SHP77 (cell line): ENCODE results near the gene MEX3D.
A peak's percentile ranks its signal among the peaks of the same experiment; 100 is the strongest.

Experiments
- DNase-seq, 2 experiments: peaks; one replicate each; lab custom pipeline; 2025; lab: John Stamatoyannopoulos, UW

MEX3D gene

DNA sequence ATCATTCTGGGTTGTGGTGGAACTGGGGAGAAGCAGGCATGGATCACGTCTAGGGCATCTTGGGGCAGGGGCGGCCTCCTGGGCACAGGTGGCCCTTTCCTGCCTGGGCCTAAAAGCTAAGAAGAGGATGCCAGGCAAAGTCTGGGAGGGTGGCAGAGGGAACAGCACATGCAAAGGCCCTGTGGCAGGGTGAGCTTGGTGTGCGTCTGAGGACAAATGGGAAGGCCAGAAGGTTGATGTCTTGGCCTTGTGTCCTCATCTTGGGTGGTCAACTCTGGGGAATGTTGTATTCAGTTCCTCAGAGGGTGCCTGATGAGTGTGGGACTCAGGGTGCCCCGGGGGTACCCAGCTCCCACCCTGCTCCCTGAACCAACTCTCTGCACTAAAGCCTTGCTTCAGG lies 49.7 kb downstream of the MEX3D start:
- DNase-seq: no peak

DNA sequence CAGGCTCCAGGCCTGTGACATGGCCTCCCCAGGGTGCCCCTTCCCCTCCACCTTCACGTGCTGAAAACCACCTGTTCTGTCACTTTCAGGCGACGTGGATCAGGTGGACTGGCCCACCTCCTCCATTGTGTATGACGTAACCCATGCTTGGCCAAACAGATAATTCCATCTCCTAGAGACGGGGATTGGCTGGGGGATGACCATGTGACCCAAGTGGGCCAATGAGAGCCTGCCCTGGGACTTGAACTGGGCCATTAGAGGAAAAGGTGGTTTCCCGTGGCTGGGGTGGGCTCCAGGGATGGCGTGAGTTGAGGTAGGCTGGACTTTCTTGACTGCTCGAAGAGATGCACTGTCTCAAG lies 51.8 kb downstream of the MEX3D start:
- DNase-seq: no peak

DNA sequence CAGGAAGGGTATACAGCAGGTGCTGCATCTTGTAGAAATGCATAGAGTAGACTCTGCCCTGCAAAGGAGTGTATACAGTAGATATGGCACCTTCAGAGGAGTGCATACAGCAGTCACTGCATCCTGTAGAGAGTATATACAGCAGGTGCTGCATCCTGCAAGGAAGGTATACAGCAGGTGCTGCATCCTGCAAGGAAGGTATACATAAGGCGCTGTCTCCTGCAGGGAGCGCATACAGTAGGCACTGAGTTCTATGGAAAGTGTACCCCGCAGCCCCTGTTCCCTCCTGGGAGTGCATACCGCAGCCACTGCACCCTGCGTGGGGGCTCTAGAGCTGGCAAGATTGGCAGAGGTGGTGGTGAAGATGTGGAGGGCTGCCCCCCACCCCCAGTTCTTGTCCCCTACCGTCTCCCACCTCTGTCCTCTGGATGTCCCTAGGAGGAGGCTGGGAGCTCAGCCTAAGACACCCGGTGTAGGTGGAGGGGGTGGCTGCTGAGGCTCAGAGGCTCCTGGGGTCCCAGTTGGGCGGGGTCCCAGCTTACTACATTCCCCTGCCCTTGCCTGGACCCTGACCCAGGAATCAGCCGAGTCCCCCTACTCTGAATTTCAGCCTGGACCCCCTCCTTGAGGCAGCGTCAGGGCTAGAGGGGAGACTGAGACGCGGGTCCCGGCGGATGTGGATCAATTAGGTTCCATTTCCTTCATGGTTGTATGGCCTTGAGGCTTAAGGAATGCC lies 53.0 kb downstream of the MEX3D start:
- no peak for DNase-seq

DNA sequence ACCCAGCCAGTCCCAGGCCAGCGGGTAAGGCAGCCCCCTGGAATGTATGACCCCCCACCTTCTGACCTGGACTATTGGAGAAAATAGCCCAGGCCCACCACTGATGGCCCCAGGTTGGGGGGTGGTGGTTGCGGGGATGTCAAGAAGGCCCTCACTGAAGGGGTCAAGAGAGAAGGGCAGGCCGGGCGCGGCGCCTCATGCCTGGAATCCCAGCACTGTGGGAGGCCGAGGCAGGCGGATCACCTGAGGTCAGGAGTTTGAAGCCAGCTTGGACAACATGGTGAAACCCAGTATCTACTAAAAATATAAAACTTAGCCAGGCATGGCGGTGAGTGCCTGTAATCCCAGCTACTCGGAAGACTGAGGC lies 53.8 kb downstream of the MEX3D start:
- no peak for DNase-seq

DNA sequence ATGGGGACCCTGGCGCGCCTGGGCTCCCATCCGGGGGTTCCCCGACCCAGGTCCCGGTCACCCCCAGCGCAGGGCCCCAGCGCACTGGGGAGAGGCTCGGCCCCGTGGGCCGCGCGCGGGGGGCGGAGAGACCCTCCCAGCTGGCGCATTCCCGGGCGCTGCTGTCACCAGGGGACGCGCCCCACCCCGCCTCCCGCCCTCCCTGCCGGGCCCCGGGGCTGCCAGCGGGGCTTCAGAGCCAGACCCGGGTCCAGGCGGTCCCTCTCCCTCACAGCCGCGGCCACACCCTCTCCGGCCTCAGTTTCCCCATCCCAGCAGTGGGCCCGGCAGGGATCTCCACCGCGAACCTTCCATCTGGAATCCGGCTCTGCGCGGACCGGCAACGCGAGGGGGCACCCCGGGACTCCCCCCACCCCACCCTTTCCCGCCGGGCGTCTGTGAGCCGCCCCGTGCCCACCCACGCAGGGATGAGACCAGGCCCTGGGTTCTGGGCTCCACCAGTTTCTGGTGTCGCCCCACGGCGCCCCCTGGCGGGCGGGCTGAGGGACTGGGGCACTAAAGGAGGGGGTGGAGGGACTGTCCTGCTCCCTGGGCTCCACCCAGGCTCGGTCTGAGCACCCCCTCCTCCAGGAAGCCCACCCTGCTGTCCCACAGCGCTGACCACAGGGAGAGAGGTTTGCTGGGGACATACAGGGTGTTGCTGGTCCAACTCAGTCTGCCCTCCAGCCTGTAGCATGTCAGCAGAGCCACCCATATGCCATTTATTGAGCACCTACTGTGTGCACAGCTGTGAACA lies 54.4 kb downstream of the MEX3D start:
- no peak for DNase-seq

DNA sequence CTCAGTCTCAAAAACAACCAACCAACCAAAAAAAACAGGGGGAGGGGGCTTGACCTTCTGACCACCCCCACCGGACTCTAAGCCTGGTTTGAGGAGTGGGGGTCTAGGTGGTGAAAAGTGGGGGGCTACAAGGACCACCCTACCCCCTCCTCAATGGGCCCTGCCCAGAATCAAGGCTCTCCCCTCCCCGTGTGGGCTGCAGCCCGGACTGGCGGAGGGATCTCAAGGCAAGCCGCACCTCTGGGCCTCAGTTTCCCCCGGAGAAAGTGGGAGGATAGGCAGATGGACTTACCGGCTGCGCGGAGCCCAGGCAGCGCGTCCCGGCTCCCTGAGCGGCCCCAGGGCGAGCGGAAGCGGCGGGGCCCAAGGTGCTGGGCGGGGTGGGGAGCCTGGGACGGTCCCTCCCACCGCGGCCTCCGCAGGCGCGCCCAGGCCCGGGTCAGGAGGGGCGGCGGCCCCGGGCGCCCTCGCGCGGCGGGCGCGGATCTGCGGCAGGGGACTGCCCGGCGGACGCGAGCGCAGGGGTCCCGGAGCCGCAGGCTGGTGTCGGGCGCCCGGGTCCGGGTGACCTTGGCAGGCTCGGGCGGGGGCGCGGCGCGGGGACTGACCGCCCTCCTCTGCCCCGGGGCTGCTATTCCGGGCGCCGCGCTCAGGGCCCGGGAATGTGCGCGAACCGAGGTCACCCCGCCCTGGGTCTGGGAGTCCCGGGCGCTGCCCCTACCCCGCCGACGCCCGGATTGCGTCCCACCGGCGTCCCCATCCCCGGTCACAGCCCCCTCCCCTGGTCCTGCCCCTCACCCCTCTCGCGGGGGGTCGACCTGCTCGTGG lies 55.2 kb downstream of the MEX3D start, which contains the start of gene ADAMTSL5:
Gene ADAMTSL5, minus strand, starts transcription at position 349 of the 828 bp plus-strand sequence. CDS start 2,076 bp downstream, outside the sequence.
- DNase-seq: no peak

DNA sequence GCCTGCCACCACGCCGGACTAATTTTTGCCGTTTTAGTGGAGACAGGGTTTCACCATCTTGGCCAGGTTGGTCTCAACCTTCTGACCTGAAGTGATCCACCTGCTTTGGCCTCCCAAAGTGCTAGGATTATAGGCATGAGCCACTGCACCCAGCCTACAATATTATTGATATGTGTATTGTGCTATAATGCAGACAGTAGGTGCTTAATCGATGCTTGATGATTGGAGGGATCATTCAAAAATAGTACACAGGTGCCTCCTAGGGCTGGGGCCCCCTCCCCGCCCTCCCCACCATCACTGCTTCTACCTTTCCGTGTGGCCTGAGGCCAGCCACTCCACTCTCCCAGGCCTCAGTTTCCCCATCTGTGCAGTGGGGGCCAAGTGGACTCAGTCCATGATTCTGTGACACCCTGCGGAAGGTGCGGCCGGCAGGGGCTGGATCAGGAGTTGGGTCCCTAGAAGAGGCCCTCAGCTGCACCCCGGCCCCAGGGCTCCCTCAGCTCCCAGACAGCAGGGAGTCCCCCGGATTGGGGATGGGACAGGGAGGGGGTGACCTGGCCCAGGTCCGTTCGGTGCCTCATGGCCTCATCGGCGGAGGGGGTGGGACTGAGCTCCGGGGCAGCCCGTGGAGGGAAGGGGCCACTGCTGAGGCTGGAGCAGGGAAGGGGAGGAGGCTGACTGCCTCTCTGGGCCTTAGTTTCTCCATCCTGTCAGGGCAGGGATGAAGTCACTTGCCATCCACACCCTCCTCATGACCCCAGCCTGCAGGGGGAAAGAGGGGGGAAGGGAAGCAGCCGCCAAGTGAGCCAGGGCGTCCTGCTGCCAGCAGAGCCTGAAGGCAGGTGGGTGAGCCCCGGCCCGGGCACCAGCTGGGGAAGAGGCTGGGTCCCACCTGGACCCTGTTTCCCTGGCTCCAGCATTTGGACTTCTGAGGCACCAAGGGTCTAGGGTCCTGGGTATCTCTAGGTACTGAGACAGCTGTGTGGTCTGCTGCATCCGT lies 56.5 kb downstream of the MEX3D start:
- no peak for DNase-seq

DNA sequence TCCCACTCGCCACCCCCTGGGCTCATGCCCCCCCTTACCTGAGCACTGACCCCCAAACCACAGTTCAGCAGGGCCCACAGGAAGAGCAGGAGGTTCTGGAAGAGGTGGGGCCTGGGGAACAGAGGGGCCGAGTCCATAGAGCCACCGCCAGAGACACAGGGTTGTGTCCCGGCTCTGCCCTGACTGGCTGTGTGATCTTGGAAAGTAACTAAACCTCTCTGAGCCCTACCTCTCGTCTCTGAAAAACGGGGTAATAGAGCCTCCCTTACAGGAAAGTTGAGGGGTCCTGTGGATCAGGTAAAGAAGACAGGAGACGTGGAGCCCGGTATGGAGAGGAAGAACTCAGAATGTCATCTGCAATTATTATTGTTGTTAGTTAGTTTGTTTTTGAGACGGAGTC lies 57.3 kb downstream of the MEX3D start:
- DNase-seq: no peak

DNA sequence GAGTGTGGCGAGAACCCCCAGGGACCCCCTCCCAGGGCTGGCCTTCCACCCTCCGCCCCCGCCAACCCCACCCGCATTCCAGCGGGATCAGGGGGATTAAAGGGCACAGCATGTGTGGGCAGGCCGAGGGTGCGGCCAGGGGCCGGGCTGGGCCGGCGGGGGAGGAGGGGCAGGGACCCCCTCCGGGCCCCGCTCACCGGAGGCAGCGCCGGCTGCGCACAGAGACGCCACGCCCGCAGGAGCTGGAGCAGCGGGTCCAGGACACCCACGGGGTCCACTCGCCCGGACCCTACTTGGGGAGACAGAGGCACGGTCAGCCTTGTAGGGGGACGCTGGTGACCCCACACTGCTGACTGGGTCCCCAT lies 57.7 kb downstream of the MEX3D start:
- no peak for DNase-seq

DNA sequence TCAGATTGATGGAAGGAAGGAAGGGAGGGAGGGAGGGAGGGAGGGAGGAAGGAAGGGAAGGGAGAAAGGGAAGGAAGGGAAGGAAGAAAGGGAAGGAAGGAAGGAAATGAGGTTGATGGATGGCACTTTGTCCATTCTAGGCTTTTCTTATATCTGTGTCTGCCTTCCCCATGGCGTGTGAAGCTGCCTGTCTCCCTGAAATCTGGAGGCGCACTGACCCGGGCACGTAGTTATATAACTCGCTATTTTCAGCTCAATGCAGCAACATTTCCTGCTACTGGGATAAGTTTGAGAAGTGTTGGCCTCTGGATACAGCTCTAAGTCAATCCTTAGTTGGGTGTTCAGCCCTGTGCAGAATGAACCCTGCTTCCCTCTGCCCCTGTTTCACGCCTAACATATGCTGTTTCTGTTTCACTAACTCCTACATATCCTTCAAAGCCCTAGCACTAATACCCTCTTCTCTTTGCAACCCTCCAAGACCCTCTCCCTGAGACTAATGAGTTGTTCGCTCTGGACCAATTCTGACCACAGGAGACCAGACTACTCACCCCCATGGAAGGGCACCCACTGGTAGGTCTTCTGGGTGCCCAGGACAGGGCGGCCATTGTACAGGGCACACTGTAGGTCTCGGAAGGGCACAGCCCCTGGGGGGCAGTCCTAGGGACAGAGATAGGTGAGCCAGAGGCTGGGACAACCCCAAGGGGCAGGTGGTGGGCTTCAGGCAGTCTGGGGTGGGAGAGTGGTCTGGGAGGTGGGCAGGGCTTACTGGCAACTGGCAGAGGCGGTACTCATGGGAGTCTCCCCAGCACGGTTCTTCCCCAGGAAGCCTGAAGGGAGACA lies 58.3 kb downstream of the MEX3D start:
- no peak for DNase-seq

DNA sequence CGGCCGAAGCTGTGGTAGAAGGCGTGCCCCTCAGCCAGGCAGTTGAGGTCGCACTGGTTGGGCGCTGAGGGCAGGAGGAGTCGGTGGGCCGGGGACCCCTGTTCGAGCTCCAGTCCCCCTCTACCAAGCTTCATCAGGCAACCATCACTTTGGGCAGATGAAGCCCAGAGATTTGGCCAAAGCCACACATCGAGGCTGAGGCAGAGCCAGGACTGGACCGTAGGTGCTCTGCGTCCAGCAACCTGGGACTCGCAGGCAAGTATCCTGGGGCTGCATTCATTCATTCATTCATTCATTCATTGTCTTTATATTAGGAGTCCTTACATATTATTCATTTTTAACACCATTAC lies 59.6 kb downstream of the MEX3D start:
- DNase-seq: no peak

DNA sequence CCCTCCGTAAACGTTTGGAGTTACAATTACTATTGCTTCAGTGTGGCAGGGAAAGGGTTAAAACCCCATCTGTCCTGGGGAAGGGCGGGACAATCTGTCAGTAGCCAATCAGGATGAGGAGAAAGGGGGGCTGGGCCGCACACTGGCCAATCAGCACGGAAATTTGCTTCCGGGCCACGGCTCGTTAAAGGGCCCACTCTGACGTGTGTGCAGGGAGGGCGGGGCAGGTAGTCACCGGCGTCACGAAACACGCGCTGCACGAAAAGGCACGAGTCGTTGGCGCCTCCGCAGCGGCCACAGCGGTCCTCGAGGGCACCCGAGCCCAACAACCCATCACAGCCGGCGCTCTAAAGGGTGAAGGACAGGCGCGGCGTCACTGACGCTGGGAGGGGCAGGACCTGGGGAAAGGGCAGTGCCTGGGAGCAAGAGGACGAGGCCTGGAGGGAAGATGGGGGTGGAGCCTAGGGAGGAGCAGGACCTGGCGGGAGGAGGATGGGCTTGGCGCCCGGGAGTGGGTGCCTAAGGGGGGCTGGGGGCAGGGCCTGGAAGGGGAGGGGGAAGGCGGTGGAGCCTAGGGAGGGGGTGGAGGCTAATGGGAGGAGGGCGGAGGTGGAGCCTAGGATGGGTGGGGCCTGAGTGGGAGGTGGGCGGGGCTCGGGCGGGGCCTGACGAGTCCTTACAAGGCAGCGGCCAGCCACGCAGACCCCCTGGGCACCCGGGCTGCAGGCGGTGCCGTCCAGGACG lies 60.2 kb downstream of the MEX3D start:
- DNase-seq: peak; percentile 93 to 97

DNA sequence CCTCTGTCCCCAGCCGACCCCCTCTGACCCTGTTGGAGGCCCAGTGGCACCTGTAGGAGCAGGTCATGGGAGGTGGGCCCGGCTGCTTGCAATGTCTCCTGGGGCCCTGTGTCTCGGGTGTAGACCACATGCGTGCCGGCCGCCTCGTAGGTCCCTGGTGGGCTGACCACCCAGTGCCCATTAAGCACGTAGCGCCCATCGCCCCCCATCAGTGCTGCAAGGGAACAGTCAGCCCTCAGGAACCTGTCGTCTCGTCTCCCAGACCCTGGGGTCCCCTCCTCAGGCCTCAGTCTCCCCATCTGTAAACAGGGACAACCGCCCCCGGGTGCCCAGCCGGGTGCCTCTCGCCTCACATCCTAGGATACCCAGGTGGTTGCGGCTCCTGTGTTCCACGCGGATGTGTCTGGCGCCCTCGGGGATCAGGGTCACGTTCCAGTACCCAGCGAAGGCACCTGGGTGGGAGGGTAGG lies 60.9 kb downstream of the MEX3D start:
- DNase-seq: no peak

DNA sequence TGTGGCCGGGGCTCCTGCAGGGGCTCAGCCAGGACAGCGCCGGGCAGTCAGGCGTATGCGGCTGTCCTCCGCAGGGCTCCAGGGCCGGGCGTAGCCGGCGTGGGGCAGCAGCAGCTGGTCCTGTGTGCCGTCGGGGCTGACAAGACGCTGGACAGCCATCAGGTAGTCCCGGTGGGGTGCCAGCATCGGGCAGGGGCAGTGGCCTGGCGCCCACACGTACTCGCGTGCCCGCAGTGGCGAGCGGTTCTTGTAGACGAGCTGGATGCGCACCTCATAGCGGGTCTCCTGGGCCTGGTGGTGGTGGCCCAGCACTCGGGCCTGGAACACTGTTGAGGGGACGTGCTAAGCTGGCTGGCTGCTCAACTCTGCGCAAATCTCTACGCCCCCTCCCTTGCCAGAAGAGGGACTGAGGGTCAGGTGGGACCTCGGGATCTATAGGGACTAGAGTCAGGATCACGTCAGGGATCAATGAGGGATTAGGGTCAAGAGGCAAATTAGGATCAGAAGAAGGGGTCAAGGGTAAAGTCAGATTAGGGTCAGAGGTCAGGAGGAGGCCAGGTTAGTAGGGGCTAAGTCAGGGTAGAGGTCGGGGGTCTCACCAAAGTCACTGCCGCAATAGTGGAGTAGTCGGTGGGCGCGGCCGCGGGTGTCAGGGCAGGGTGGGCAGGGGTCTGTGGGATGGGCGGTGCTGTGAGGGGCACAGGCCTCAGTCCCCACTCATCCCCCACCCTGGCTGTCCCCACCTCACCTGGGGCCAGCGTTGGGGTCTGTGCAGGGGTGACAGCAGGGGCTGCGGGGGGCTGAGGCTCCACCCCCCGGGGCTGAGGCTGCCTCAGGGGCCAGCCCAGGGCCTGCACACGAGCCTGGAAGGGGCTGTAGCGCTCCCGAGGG lies 61.9 kb downstream of the MEX3D start:
- DNase-seq: no peak

DNA sequence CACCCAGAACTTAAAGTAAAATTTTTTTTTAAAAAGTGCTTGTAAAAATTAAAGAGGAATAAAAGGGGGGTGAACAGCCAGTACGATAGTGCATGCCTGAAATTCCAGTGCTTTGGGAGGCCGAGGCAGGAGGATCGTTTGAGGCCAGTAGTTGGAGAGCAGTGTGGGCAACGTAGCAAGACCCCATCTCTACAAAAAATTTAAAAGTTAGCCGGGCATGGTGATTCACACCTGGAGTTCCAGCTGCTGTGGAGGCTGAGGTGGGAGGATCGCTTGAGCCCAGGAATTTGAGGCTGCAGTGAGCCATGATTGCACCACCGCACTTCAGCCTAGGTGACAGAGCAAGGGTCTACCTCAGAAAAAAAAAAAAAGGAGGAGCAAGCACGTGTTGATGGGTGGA lies 63.1 kb downstream of the MEX3D start:
- no peak for DNase-seq
